MV-4-11 (cell line): ENCODE measurements around the gene SF3B1.
"Not testable (repeated sequence)": the region's sequence is repeated elsewhere in the genome, so short reads cannot be mapped to it uniquely, and the experiment has no call there.

Experiments
- DNase-seq: peaks from one replicate; lab custom pipeline; 2025; lab: John Stamatoyannopoulos, UW

SF3B1 gene

DNA sequence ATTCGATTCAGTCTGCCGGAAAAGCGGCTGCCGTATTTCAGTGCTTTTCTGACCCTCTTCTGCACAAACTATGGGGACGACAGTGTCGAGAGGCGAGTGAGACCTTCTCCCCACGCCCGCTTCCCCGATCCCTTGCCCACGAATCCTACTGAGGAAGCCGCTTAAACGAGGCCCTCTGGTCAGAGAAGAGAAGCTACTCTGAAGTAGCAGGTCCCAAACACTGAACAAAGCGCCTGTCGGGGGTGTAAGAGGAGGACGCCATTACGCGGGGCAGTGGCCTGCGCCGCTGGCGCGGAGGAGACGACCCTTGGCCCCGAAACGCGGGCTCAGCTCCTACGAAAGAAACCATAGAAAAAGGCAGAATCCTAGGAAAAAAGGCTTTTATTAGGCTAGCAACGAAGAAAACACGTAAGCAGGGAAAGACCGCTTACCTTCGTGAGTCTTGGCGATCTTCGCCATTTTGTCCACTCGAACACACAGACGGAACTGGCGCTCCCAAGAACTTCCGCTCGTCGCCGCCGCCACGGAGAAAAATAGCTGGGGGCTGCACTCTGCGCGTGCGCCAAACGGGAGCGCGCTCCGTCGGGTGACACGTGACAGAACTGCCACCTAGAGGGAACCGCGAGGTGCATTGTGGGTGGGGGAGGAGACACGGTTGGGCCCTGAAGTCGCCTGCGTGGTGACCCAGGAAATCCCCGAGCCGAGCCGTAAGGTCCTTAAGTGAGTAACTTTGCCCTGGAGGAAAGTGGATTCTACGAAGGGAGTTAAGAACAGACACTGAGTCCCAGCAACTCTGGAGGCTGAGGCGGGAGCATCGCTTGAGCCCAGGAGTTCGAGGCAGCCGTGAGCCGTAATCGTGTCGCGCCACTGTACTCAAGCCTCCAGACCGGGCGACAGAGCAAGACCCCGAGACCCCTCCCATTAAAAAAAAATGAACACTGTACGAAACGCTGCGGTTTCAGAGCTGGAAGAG, at the start of gene SF3B1:
Gene SF3B1 (minus strand): TSS at position 488 of the 973 bp plus-strand sequence. CDS start 29 bp downstream, at position 459.
- DNase-seq, result peak; percentile 97

GRCh38 chr2:197484248-197484647, 49.4 kb upstream of the SF3B1 start:
- DNase-seq, result not testable (repeated sequence)

DNA sequence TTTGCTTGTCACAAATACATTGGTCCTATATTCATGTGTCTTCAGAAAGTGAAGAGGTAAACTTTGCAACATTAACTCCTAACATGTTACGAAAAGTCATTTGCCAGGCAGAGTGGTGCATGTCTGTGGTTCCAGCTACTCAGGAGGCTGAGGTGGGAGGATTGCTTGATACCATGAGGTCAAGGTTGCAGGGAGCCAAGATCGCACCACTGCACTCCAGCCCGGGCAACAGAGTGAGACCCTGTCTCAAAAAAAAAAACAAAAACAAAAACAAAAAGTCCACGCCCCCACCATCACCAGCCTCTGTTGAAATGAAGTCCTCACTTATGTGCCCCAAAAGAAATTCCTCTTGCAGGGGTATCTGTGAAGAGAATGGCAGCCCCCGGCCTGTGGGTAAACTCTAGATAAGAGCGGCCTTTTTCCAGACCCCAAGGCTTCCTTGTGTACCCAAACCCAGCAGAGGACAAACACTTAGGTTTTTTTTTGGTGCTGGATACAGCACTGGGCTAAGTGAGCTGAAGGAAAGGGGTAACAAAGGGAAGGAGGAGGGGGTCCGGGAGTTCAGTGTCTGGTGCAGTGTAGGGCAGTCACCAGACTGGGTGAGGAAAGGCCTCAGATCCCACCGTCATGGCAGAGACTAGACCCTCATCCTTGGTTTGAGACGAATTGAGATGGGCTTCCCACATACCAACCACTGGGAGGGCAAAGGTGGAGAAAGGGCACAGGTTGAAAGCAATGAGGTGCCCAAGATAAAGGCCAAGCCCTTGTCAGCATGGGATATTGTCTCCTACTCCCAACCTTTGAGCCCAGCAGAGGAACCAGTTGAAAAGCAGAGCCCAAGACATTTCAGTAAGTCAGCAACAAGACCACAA, 45.6 kb upstream of the SF3B1 start:
- no peak for DNase-seq

GRCh38 chr2:197477797-197478196, 43.0 kb upstream of the SF3B1 start:
- no peak for DNase-seq

- peak; percentile 29 for DNase-seq
These were observed 37.3 kb upstream of the SF3B1 start for GRCh38 chr2:197472166-197472565.

DNA sequence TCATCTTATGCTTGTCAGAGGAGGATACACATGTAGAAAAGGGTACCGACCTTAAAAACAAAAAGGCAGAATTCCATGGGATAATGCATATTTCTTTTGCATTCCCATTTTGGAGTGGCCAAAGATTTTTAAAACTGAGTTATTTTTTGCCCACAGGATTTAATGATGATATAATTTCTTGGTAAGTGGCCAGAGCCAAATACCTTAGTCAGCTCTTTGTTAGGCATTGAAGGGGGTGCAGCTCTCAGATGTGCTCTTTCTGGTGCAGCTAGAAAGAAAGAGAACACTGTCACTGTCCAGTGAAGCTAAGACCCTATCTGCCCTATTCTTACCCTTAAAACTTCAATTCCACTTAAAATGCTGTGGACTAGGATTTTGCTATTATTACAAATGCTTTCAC, 29.3 kb upstream of the SF3B1 start:
- DNase-seq, result no peak

- no peak for DNase-seq
These were observed 26.2 kb upstream of the SF3B1 start for GRCh38 chr2:197461057-197461456.

DNA sequence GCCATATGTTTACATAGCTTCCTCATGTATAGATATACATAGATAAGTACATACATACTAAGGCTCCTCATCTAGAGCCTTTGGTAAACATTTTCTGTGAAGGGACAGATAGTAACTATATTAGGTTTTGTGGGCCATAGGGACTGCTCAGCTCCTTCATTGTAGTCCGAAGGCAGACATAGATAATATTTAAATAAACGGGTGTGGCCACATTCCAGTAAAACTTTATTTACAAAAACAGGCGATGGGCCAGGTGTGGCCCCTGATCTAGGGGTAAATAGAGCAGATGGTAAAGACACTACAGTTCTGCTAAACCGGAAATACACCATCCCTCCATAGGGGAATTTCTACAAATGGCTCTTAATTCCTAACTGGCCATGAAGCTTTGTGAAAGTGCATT, 25.8 kb upstream of the SF3B1 start:
- DNase-seq, result no peak

GRCh38 chr2:197455428-197455827, 20.6 kb upstream of the SF3B1 start:
- no peak for DNase-seq

DNA sequence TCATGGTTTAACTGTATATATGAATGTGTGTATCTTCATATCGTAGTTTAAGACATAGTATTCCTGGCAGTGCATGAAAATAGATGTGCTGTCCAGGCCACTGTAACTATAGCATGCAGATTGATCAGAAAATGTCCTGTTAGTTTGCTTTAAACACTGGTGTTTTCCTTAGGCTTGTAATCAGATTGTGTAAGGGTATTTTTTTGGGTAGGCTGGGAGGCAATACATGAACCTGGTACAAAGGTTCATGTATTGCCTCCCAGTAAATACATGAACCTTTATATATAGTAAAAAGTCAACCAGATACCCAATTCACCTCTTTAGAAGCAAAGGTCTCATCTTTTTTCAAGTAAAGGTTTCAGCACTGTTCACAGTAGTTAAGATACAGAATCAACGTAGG, 20.1 kb upstream of the SF3B1 start:
- no peak for DNase-seq

DNA sequence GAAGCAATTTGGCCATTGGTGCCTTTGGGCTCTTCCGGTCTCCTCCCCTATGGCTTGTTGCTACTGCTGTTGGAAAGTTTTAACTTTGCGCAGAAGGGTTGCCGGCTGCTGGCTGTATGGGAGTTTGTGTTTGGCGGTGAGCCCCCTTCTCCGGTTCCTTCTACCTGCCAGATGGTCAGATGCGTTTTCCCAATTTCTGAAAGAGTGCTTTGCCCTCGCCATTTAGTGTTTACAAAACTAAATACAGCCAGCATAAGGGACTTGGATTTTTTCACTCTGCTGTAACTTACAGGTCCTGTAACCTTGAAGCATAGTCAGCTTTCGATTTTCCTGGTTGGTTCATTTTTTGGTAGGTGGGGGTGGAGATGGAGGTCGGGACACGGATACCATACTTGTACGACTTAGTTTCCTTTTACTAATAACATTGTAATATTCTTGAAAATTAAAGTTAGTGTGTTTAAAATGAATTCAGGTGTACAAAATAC, 19.1 kb upstream of the SF3B1 start:
- no peak for DNase-seq

GRCh38 chr2:197453123-197453913, 18.5 kb upstream of the SF3B1 start, which contains the start of gene COQ10B:
TSS of gene COQ10B (plus strand) at chr2:197453552. CDS start at chr2:197453561, 9 bp downstream.
- DNase-seq, result peak; percentile 100

- no peak for DNase-seq
These were observed 17.9 kb upstream of the SF3B1 start for GRCh38 chr2:197452754-197453122.

GRCh38 chr2:197450935-197451358, 16.1 kb upstream of the SF3B1 start:
- not testable (repeated sequence) for DNase-seq

DNA sequence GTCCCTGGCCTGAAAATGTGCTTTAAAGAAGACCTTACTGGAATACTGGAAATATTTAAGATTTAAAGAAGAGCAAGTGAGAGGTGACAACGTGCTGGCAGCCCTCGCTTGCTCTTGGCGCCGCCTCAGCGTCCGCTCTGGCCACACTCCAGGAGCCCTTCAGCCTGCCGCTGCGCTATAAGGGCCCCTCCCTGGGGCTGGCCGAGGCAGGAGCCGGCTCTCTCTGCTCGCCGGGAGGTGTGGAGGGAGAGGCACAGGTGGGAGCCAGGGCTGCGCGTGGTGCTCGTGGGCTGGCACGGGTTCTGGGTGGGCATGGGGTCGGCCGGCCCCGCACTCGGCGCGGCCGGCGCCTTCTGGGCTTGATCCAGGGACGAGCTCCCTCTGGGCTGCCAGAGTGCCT, 15.6 kb upstream of the SF3B1 start:
- DNase-seq, result no peak

DNA sequence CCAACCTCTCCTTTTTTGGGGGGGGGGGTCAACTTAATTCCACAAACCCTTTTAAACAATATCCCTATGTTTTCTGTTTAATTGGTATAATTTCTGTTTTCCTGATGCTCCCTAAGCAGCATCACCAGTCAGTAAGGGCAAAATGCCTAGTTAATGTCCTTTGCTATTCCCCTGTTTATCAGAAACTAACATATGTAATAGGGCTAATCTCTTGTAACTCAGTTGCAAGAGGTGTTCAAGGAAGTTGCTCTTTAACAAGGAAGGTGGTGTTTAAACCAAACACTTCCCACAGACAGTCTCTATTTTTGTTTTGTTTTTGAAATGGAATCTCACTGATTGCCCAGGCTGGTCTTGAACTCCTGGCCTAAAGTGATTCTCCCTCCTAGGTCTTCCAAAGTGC, 12.0 kb upstream of the SF3B1 start:
- no peak for DNase-seq

DNA sequence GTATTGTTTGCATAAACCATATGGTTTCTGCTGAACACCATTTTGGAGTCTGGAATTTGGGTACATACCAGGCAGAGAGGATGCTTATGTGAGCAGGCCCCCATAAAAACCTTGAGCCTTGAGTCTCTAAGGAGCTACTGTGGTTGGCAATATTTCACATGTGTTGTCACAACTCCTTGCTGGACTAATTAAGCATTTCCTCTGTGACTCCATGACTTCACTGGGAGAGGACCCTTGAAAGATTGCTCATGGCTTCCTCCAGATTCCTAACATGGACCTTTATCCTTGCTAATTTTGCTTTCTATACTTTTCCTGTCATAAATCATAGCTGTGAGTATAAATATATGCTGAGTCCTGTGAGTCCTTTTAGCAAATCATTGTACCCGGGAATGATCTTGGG, 10.9 kb upstream of the SF3B1 start:
- DNase-seq, result no peak

- DNase-seq, result peak; percentile 38
These were observed 8.0 kb upstream of the SF3B1 start for GRCh38 chr2:197442857-197443256.

DNA sequence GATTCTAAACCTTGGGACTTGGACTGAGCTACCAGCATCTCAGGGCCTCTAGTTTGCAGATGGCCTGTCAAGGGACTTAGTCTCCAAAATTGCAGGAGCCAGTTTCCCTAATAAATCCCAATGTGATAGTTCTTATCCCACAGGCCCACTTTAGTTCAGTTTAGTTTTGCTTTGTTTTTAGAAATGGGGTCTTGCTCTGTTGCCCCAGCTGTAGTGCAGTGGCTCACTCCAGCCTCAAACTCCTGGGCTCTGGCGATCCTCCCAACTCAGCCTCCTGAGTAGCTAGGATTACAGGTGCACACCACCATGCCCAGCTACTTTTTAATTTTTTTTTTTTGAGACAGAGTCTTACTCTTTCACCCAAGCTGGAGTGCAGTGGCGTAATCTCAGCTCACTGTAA, 2.6 kb upstream of the SF3B1 start:
- no peak for DNase-seq

GRCh38 chr2:197435598-197436420, 981 bp upstream of the SF3B1 start:
- DNase-seq, result no peak
